ENCODE data around the gene STIP1. TPM values are rescaled to one million over a fixed set of nuclear protein-coding genes. Genes with fewer than 3 reads are reported as not detected.

STIP1 gene
- total and polyA plus RNA-seq, 2 donors (not counting 1 experiment from before 2014, with no cell fraction given): 98.8 to 147 TPM

- Histone ChIP-seq H3K4me3 (replicated peaks in 1 of 4; ENCODE audit: control extremely low read depth in 1 of 4, insufficient read depth in 1 of 4, low read depth in 3 of 4, low read length in 4 of 4) (peak overlapping the region in 1 of 4 experiments; percentile 80), H3K36me3 (ENCODE audit: control insufficient read depth, insufficient read depth, low read length) (no peaks in the 10 kb centered on the region), H3K27me3 (ENCODE audit: control insufficient read depth, insufficient read depth, low read length) (no peaks in the 10 kb centered on the region), H2AFZ (ENCODE audit: low read length) (no peak overlapping the region), H3K9me3 (ENCODE audit: control insufficient read depth, insufficient read depth, low read depth, low read length) (no peaks in the 10 kb centered on the region), H3K4me2 (ENCODE audit: extremely low read depth, insufficient read depth, low read length) (no peak overlapping the region), H3K9ac (ENCODE audit: insufficient read depth, low read length) (no peak overlapping the region), H3K79me2 (ENCODE audit: control insufficient read depth, insufficient read depth, low read length) (peaks cover 8% of the 10 kb centered on the region), H3K27ac (ENCODE audit: insufficient read depth, low read length) (no peak overlapping the region), H3K4me1 (ENCODE audit: control insufficient read depth, extremely low read depth, insufficient read depth, low read length) (peaks cover 11% of the 10 kb centered on the region), H4K20me1 (ENCODE audit: control insufficient read depth, extremely low read depth, insufficient read depth, low read length) (no peaks in the 10 kb centered on the region)
- DNase-seq (ENCODE audit: low read depth in 2 of 2): no peak
- no peak for TF ChIP-seq EZH2 (IDR thresholded peaks at IDR 0.05; ENCODE audit: low read length, missing control alignments)
- TF ChIP-seq CTCF (conservative IDR thresholded peaks at IDR 0.05 in 1 of 2, IDR thresholded peaks at IDR 0.05 in 1 of 2; ENCODE audit: low read depth in 1 of 2, low read length in 2 of 2): no peak
These were observed 43.2 kb downstream of the STIP1 start for GRCh38 chr11:64229090-64229743.

- Histone ChIP-seq H3K9me3 (ENCODE audit: control insufficient read depth, insufficient read depth, low read depth, low read length) (no peaks in the 10 kb centered on the region), H4K20me1 (ENCODE audit: control insufficient read depth, extremely low read depth, insufficient read depth, low read length) (no peaks in the 10 kb centered on the region), H3K4me2 (ENCODE audit: extremely low read depth, insufficient read depth, low read length) (peak overlapping the region; percentile 92), H2AFZ (ENCODE audit: low read length) (no peak overlapping the region), H3K27ac (ENCODE audit: insufficient read depth, low read length) (no peak overlapping the region), H3K27me3 (ENCODE audit: control insufficient read depth, insufficient read depth, low read length) (no peaks in the 10 kb centered on the region), H3K36me3 (ENCODE audit: control insufficient read depth, insufficient read depth, low read length) (no peaks in the 10 kb centered on the region), H3K9ac (ENCODE audit: insufficient read depth, low read length) (no peak overlapping the region), H3K4me3 (replicated peaks in 1 of 4; ENCODE audit: control extremely low read depth in 1 of 4, insufficient read depth in 1 of 4, low read depth in 3 of 4, low read length in 4 of 4) (peak overlapping the region; percentile 59 to 80 (median 65)), H3K4me1 (ENCODE audit: control insufficient read depth, extremely low read depth, insufficient read depth, low read length) (peaks cover 11% of the 10 kb centered on the region), H3K79me2 (ENCODE audit: control insufficient read depth, insufficient read depth, low read length) (peaks cover 8% of the 10 kb centered on the region)
- DNase-seq (ENCODE audit: low read depth in 2 of 2): no peak
- TF ChIP-seq EZH2 (IDR thresholded peaks at IDR 0.05; ENCODE audit: low read length, missing control alignments) (no peak), CTCF (conservative IDR thresholded peaks at IDR 0.05 in 1 of 2, IDR thresholded peaks at IDR 0.05 in 1 of 2; ENCODE audit: low read depth in 1 of 2, low read length in 2 of 2) (no peak)
These were observed 43.8 kb downstream of the STIP1 start for GRCh38 chr11:64229744-64230170.

- H3K9me3 ChIP-seq (ENCODE audit: control insufficient read depth, insufficient read depth, low read depth, low read length): no peaks in the 10 kb centered on the region
- peak within 1 kb of the TSS; percentile 61 for H3K9ac ChIP-seq (ENCODE audit: insufficient read depth, low read length)
- peak within 1 kb of the TSS; percentile 59 to 80 (median 65) for H3K4me3 ChIP-seq (replicated peaks in 1 of 4; ENCODE audit: control extremely low read depth in 1 of 4, insufficient read depth in 1 of 4, low read depth in 3 of 4, low read length in 4 of 4)
- H3K36me3 ChIP-seq (ENCODE audit: control insufficient read depth, insufficient read depth, low read length): no peaks in the 10 kb centered on the region
- H2AFZ ChIP-seq (ENCODE audit: low read length): peak within 1 kb of the TSS; percentile 50
- peaks cover 12% of the 10 kb centered on the region for H3K79me2 ChIP-seq (ENCODE audit: control insufficient read depth, insufficient read depth, low read length)
- DNase-seq (ENCODE audit: low read depth in 2 of 2): peak; percentile 86 to 87
- H3K27ac ChIP-seq (ENCODE audit: insufficient read depth, low read length): peak within 1 kb of the TSS; percentile 78
- no peaks in the 10 kb centered on the region for H4K20me1 ChIP-seq (ENCODE audit: control insufficient read depth, extremely low read depth, insufficient read depth, low read length)
- H3K4me1 ChIP-seq (ENCODE audit: control insufficient read depth, extremely low read depth, insufficient read depth, low read length): peaks cover 9% of the 10 kb centered on the region
- H3K27me3 ChIP-seq (ENCODE audit: control insufficient read depth, insufficient read depth, low read length): no peaks in the 10 kb centered on the region
- H3K4me2 ChIP-seq (ENCODE audit: extremely low read depth, insufficient read depth, low read length): peak within 1 kb of the TSS; percentile 92
- no peak for TF ChIP-seq EZH2 (IDR thresholded peaks at IDR 0.05; ENCODE audit: low read length, missing control alignments)
These were observed 44.4 kb downstream of the STIP1 start, which contains the start of gene DNAJC4 for GRCh38 chr11:64230171-64230984. Gene DNAJC4 (plus strand): TSS chr11:64230548. CDS start chr11:64230855, 307 bp downstream.
